WTC11 (cell line): ENCODE measurements around the gene TBCEL. TPM values are rescaled to one million over a fixed set of nuclear protein-coding genes. Genes with fewer than 3 reads are reported as not detected.

Experiments used
- ATAC-seq: fragments of 200-7000 bp; cut with Tn5 transposase; 2 replicates; pipeline ENCODE4 v1.10.0; 2021; ENCODE audit warnings: mild to moderate bottlenecking, moderate library complexity
- CTCF ChIA-PET: fragments of 300-600 bp; sonication (Branson Sonifier 250); formaldehyde crosslinking; loops from one replicate; lab custom pipeline; 2021; ENCODE audit warnings: antibody characterized with exemption; lab: Charles Lee
- POLR2A ChIA-PET: fragments of 350-600 bp; sonication (Branson Sonifier 250); formaldehyde crosslinking; loops from one replicate; lab custom pipeline; 2021; ENCODE audit warnings: antibody characterized with exemption; lab: Charles Lee
- DNase-seq: peaks from one replicate; pipeline ENCODE4 v3.0.0; 2021; ENCODE audit warnings: low spot score
- H3K27ac Mint-ChIP-seq: 2 replicates; pipeline ENCODE4 v1.8.0; 2021; ENCODE audit warnings: mixed read lengths
- H3K27me3 Mint-ChIP-seq: 2 replicates; pipeline ENCODE4 v1.8.0; 2021; ENCODE audit warnings: low read depth, mild to moderate bottlenecking, moderate library complexity, mixed read lengths
- H3K36me3 Mint-ChIP-seq: 2 replicates; pipeline ENCODE4 v1.8.0; 2021; ENCODE audit warnings: mixed read lengths
- H3K4me1 Mint-ChIP-seq: 2 replicates; pipeline ENCODE4 v1.8.0; 2022; ENCODE audit warnings: mixed read lengths
- H3K4me3 Mint-ChIP-seq: 2 replicates; pipeline ENCODE4 v1.8.0; 2021; ENCODE audit warnings: mild to moderate bottlenecking, moderate library complexity, mixed read lengths
- H3K9me3 Mint-ChIP-seq: 2 replicates; pipeline ENCODE4 v1.8.0; 2021; ENCODE audit warnings: mixed read lengths
- IRF2 ChIP-seq: sonication (generic); formaldehyde crosslinking; IDR thresholded peaks from 2 replicates; pipeline ENCODE4 v1.8.0; 2022; ENCODE audit warnings: low read depth, missing genetic modification reagents, borderline replicate concordance
- TP53 ChIP-seq: sonication (generic); formaldehyde crosslinking; IDR thresholded peaks from 2 replicates; pipeline ENCODE4 v1.8.1; 2023; ENCODE audit warnings: mild to moderate bottlenecking, missing genetic modification reagents
- total RNA-seq: library from RNA; stranded (reverse); gene quantifications from 3 replicates; pipeline ENCODE4 v1.2.3, GENCODE V29; 2021
- TF ChIP-seq, protein P1 (sequence below): fragments of 250-450 bp; sonication (Bioruptor Pico); IDR thresholded peaks from 2 replicates; pipeline ENCODE4 v1.9.0; 2021; ENCODE audit warnings: mild to moderate bottlenecking

TBCEL gene
- total RNA-seq, 1 experiment from 2014 or later, result 9.5 TPM

DNA sequence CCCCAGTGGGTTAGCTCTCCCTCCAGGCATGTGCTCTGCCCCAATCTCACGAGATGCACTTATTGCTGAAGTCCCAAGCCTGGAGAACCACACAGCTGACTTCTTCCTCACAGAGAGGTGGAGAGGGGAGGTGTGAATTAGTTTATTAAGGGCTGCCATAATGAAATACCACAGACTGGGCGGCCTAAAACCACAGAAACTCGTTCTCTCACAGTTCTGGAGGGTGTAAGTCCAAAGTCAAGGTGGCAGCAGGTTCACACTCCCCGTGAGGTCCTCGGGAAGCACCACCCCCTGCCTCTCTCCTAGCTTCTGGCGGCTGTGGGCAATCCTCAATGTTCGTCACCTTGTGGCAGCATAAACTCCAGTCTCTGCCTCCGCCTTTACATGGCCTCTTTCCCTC is 116.5 kb downstream of the TBCEL start:
- Mint-ChIP-seq H3K36me3 (no peaks in the 10 kb centered on the region), H3K4me3 (no peak overlapping the region), H3K4me1 (0 out of 2 replicates have a peak, but pooled peaks cover 2% of the 10 kb centered on the region), H3K9me3 (no peaks in the 10 kb centered on the region), H3K27ac (no peak overlapping the region), H3K27me3 (no peaks in the 10 kb centered on the region; the same call in 1 of the 2 replicates)
- TF ChIP-seq, protein P1, sequence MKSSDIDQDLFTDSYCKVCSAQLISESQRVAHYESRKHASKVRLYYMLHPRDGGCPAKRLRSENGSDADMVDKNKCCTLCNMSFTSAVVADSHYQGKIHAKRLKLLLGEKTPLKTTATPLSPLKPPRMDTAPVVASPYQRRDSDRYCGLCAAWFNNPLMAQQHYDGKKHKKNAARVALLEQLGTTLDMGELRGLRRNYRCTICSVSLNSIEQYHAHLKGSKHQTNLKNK (CRISPR knock-in tag), result no peak
- no peak for TF ChIP-seq IRF2
- no peak for TF ChIP-seq TP53 (CRISPR knock-in tag)
- no peak for DNase-seq
- ChIA-PET POLR2A (no interaction called here), CTCF (no interaction called here)
- ATAC-seq, result no peak

Other genes starting within 250 kb of the TBCEL start
- gene TECTA, start 77.1 kb downstream of the TBCEL start, total RNA-seq, result 0.37 to 0.66 TPM (median 0.37 TPM) in 3 replicates